SH-SY5Y (cell line): ENCODE measurements around the gene TCEA3.

ENCODE experiments used
- GATA2 ChIP-seq: IDR thresholded peaks from 2 replicates; pipeline ENCODE4 v1.6.1; 2011; ENCODE audit warnings: mild to moderate bottlenecking, low read depth, low read length
- GATA3 ChIP-seq: IDR thresholded peaks from 2 replicates; pipeline ENCODE4 v1.6.1; 2011; ENCODE audit warnings: low read depth, mild to moderate bottlenecking, low read length, moderate library complexity

DNA sequence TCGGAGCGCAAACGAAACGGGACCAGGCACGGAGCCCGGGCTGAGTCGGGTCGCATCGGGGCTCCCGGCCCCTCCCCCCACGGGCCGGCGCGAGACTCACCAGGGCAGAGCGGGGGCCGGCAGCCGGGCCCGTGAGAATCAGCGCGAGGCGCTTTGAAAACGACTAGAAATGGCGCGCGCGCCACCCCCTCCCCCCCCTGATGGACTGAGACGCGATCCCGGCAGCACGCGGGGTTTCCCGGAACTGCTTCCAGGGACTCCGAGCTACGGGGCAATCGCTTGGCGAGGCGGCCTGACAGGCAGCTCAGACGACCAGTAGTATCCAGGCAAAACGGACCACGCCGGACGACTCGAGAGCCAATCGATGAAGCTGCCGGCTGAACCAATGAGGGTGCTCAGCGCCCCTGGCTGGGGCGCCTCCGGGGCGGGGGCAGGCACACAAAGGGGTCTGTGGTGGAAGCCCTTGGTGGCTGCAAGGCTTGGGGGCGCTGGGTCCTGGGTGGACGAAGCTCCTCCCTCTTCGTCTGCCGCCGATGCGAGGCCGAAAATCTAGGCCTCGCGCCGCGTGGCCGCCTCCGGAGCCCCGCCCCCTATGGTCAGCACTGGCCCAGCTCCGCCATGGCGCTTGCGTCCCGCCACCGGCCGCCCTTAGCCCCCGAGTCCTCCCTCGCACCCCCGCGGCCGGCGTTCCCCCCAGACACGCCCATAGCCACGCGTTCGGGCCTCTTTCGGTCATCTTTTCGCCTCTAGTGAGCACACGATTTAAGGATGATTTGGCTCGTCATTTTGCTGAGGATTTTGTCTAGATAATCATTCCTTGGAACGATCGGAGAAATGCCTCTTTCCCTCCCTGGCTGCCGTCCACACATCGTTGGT, 80.2 kb downstream of the TCEA3 start, which contains the start of gene HNRNPR:
- TF ChIP-seq GATA2 (no peak), GATA3 (no peak)
